HG03159 (cell line): ENCODE measurements around the gene HOXA5.

Source experiments
- ATAC-seq: cut with Tn5 transposase; IDR thresholded peaks from one replicate; pipeline ENCODE4 v1.9.1; 2021; ENCODE audit warnings: mild to moderate bottlenecking, moderate library complexity; ENCODE audit not compliant: unreplicated experiment

The HOXA5 gene

DNA sequence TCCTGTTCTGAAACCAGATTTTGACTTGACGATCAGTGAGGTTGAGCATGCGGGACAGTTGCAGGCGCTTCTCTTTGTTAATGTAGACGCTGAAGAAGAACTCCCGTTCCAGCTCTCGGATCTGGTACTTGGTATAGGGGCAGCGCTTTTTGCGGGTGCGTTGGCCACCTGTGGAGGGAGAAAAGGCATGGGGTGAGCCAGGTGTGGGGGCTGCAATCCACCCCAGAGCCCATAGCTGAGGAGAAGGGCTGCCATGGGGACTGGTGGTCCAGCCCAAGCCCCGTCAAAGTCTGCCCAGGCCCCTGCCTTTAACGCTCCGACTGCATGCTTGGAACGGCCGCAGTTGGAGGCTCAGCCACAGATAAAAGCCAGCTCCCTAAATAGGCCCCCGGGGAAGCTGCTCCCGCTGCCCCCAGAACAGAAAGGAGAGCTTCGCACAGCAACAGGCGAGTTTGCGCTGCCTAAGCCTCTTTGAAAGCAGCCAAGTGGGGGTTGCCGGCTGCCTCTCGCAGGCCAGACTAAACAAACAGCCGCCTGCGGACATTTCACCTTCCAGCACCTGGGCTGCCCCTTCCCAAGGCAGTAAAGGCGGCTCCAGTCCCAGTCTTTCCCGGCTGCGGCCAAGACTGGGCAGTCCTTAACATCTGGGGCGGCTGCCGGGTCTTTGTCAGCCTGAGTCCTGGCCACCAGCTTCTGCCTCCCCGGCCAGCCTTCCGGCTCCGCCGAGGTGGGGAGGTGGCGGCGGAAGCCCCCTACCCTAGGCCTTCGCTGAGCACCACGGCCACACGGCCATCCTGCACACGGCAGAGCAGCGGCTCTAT, 39.6 kb upstream of the HOXA5 start:
- no peak for ATAC-seq

- no peak for ATAC-seq
These were observed 38.9 kb upstream of the HOXA5 start for GRCh38 chr7:27182285-27182841.

- no peak for ATAC-seq
These were observed 38.4 kb upstream of the HOXA5 start for GRCh38 chr7:27181795-27182275.

DNA sequence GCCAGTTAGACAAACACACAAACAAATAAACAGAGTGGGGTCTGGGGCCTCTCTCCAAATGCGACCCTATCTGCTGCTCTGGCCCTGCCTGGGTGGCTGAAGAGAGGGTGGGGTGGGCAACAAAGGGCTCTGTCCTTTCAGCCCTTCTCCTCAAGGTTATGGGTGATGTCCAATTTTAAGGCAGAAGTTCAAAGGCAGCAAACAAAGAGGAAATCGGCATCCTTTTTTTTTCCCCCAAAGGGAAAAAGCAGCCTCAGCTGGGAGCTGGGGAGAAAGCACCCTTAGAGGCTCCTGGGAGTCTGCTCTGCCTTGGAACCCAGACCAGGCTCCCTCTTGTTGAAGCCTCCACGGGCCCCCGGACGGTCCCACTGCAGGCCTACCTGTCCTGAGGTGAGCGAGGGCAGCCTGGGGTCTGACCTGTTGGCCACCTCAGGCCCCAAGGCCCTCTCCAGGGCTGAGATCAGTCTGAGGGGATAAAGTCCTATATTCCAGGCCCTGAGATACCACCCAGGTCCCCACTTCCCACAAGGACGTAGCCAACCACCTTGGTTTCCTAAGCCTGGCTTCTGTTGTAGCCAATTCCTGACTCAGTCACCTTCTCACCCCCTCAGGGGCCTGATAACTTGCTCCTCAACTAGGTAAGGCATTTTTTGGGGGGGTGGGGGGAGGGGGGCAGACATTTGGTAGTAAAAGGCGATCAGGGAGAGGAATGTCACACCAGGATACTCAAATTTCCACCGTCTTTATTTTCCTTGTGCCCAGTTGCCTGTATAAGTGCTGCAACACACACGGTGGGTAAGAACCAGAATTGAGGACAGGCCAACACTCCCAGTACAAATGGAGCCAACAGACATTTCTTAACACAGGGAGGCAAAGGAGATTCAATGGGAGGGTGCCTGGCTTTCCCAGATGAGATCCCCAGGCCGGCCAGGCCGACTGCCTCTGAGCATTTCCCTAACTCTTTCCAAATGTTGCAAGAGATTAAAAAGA, 37.2 kb upstream of the HOXA5 start:
- ATAC-seq = no peak

DNA sequence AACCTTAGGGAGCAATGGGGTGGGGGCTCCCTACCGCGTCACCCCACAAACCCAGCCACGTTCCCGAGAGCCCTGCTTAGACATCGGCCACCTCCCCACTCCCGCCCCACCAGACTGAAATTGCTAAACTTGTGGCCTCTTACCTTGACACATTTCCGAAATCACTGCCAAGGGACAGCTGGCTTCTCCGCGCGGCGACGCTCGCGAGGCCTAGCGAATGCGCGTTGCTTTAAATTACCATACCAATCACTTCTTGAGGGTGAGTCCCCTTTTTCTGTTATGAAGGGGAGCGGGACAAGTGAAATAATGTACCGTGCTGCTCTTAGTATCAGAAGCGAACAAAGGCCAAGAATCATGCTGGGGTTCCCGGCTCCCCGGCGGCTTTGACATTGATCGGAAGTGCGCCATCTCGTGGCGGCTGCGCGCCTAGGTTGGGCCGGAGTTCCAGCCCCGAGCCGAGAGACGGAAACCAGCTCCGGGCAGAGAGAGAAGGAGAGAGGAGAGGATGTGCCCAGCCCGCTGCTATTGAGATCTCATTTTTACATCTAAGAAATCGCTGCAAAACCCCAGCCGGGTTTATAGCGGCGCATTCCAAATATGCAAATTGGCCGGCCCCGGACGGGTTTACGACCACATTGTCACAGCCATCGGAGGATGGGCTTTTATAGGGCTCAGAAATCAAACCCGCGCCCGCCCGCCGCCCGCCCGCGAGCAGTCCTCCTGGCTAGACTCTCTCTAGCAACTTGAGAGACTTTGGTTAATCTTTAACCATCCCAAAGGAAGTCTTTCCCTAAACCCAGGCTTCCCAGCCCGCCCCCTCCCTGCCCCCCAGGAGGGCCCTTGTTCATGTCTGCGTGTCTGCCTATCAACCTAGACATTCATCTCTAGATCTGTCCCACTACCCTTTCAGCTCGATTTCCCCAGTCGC, 36.3 kb upstream of the HOXA5 start:
- no peak for ATAC-seq

GRCh38 chr7:27179030-27179429, 35.5 kb upstream of the HOXA5 start:
- ATAC-seq = no peak

GRCh38 chr7:27178366-27178765, 34.9 kb upstream of the HOXA5 start:
- ATAC-seq = no peak

DNA sequence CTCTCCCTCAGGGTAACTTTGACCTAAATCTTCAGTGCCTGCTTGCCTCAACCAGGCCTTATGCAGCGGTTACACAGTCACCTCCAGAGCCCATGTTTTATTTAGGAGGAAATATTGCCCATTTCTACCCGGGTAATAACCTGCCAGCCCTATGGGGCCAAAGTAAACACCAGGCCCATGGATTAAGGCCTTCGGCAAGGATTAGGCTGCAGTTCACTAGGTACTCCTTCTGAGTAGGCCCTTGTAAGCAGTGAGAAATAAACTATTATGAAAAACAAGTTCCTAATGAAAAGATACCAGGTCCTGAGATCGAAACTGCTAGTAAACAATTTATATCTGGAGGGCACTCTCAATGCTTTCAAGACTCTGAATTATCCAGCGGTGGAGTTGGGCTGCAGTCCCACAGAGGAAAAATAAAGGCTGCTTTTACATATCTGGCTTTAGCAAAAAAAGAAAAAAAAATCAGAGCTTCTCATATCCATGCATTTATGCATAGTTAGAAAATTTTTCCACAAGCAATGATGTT, 34.4 kb upstream of the HOXA5 start:
- no peak for ATAC-seq

DNA sequence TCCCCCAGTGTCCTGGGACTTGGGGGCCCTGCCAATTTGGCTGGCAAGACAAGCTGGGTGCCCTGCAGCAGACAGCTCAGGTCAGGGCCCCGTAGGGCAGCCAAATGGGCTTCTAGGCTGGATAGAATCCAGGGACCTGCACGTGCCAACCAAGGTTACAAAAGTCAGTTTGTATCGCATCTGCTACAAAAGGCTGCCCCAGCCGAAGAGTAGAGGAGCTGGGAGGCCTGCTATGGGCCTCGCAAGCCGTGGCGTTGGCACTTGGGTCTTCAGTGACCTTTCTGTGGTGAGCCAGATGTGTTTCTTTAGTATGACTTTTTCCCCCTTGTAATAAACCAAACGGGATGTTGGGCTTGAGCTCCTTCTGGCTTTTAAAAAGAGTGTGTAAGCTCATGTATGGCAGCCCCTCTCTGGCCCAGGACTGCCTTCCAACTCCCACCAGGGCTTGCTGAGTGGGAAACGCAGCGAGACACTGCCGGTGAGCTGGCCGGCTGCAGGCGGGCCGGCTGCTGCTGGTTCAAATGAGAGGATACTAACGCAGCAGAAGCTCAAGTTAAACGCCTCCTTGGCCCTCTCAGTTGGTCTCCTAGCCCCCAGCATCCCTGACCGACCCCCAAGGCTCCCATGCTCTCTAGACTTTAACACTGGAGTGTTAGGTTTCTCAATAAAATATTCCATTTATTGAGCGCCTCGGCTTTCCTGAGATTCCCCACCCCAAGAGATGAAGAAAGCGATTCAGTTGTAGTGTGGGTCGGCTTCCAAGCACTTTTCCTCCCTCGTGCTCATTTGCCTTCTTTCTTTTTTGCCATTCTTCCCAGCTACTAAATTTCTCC, 33.7 kb upstream of the HOXA5 start:
- no peak for ATAC-seq

DNA sequence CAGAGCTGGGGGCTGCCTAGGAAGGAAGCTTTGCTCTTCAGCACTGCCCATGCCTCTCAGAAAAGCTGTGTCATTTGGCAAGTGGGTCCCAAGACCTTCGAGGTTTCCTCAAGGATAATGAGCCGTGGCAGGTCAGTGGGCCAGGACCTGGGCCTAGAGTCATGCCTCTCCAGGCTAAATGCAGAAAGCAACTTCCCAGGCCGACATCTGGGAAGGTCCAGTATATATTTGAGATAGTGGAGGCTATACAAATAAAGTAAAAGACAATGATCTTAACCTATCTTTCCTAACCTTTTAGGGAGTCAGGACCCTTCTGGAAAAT, 33.0 kb upstream of the HOXA5 start:
- no peak for ATAC-seq

GRCh38 chr7:27175626-27176523, 32.4 kb upstream of the HOXA5 start:
- ATAC-seq = no peak

GRCh38 chr7:27174874-27175625, 31.6 kb upstream of the HOXA5 start:
- no peak for ATAC-seq

GRCh38 chr7:27173956-27174873, 30.7 kb upstream of the HOXA5 start, which contains the start of gene HOXA10:
Gene HOXA10, minus strand, starts transcription at chr7:27174320. Its CDS starts 14 bp downstream, at chr7:27174306.
- no peak for ATAC-seq

GRCh38 chr7:27173511-27173955, 30.1 kb upstream of the HOXA5 start:
- no peak for ATAC-seq

DNA sequence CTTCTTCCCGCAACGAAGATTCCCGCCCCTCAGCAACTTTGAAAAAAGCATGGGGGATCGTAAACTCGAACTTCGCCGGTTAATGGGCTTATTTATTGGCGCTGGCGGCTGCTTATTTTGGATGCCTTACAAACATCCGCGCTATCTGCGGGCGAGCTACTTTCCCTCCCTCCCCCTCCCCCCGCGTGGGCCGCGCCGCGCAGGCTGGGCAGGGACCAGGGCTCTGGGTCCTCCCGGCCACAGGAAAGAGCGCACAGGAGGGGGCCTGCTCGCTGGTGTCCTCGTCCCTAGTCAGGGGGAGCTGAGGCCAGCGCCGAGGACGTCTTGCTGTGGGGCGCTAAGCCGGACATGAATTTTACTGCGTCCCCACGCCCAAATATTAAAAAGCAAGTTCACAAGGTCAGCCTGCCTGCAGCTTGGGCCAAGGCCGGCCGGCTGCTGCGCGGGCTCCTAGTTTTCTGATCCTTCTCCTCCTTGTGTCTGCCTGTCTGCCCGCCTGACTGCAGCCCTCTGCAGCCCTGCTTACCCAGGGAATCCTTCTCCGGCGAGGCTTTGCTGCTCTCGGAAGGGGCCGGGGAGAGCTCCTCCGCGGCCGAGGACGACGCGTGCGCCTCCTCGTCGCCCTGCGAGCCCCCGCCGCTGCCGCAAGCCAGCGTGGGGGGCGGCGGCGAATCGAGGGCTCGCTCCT, 29.5 kb upstream of the HOXA5 start:
- ATAC-seq = no peak

DNA sequence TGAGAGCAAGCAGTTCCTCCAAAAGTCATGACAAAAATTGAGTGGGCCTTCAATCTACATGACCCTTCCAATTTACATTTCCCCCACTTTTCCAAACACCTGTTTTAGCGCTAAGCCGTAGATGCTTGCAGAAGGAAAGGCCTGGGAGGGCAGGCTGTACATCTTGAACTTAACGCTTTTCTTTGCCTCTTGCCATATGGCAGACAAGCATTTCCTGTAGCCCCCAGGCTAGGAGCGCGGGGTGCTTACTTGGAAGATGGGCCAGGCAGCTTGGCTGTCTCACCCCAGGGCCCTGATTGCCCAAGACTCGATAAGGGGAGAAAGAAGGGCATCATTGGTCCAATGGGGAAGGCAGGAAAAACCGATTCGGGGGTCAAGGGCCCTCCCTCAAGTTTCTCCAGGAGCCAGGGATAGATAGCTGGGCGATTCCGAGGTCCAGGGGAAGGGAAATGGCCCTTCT, 28.9 kb upstream of the HOXA5 start:
- ATAC-seq = no peak
